Astrocyte of the cerebellum (primary cell): ENCODE measurements around the gene ADAT2.

Source experiments
- DNase-seq: peaks from one replicate; pipeline ENCODE4 v3.0.0-alpha.2; 2011; ENCODE audit warnings: low read depth
- H3K4me3 ChIP-seq: 2 replicates; pipeline ENCODE4 v1.5.1; 2011; ENCODE audit warnings: mild to moderate bottlenecking, low read depth, low read length, moderate library complexity
- in situ Hi-C: cut with HindIII; loops from 2 replicates; pipeline ENCODE4 v1.10.0; 2017; ENCODE audit warnings: low sequenced_read_pairs
- TF ChIP-seq, protein P1 (sequence below): IDR thresholded peaks from 2 replicates; pipeline ENCODE4 v1.5.1; 2012; ENCODE audit warnings: low read length, low read depth, moderate library complexity, mild to moderate bottlenecking; ENCODE audit errors: missing control alignments

Gene ADAT2

DNA sequence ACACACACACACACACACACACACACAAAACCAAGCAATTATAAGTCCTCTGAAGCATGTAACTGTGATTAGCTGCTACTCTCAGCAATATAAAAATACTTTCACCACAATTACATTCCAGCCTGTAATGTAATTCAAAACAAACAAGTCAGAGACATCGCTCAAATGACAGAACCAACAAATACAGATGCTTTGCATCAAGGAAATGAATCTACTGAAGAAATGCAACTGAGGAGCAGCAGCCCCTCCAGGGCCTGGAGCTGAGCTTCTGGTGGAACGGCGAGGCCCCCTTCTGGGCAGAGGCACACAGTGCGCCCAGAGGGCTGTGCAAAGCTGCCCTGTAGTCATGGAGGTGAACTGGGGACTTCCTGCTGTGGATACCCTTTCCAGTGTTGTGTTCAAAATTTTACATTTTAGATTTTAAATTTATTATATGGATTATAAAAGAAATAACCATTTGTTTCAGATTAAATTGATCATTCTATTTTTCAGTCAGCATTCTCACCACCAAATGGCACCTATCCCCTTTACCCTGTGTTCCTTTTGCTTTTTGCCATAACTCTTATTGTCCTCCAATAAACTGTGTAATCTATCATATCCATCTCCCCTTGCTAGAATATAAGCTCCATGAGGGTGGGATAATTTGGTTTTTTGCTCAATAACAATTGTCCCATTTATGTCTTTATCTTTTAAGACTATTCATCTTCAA lies 23.2 kb downstream of the ADAT2 start:
- DNase-seq = peak; percentile 75
- H3K4me3 ChIP-seq = no peak overlapping the region
- TF ChIP-seq, protein P1, sequence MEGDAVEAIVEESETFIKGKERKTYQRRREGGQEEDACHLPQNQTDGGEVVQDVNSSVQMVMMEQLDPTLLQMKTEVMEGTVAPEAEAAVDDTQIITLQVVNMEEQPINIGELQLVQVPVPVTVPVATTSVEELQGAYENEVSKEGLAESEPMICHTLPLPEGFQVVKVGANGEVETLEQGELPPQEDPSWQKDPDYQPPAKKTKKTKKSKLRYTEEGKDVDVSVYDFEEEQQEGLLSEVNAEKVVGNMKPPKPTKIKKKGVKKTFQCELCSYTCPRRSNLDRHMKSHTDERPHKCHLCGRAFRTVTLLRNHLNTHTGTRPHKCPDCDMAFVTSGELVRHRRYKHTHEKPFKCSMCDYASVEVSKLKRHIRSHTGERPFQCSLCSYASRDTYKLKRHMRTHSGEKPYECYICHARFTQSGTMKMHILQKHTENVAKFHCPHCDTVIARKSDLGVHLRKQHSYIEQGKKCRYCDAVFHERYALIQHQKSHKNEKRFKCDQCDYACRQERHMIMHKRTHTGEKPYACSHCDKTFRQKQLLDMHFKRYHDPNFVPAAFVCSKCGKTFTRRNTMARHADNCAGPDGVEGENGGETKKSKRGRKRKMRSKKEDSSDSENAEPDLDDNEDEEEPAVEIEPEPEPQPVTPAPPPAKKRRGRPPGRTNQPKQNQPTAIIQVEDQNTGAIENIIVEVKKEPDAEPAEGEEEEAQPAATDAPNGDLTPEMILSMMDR = peak; percentile 99
- in situ Hi-C loops = no loop called here

DNA sequence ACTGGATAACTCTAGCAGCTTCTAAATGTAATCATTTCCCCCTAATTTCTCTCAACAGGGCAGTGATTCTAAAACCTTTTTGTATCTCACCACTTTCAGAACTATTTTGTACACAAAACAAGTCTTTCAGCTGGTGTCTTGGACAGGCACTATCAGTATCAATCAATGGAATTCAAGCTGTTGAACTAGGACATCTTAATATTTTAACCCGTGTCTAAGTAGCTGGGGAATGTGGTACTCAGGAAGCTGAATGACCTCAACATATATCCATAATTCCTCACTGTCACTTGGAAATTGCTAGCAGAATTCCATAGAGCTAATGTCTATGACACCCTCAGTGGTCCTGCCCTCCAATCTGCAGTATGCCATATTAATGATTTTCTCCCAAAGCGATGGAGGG lies 24.5 kb downstream of the ADAT2 start:
- TF ChIP-seq, protein P1 = no peak
- no peak for DNase-seq
- H3K4me3 ChIP-seq = no peak overlapping the region
- in situ Hi-C loops = no loop called here

DNA sequence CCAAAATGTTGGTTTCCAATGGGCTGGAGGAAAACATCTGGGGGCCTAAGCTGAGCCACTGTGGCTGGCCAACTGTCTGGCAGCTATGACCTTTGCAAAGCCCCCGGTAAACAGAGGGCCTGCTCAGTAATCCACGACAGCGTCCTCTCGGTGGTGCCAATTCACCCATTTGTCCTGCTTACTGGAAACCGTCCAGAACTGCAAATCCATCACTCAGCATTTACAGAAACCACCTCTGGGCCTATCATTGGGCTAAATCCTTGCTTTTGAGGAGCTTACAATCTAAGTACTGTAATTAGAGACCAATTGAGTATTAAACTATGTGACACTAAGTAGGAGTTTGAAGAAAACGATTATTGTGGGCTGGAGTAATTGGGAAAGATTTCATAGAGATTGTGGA lies 31.0 kb downstream of the ADAT2 start:
- H3K4me3 ChIP-seq = no peak overlapping the region
- no peak for DNase-seq
- in situ Hi-C loops = no loop called here
- TF ChIP-seq, protein P1 = no peak

DNA sequence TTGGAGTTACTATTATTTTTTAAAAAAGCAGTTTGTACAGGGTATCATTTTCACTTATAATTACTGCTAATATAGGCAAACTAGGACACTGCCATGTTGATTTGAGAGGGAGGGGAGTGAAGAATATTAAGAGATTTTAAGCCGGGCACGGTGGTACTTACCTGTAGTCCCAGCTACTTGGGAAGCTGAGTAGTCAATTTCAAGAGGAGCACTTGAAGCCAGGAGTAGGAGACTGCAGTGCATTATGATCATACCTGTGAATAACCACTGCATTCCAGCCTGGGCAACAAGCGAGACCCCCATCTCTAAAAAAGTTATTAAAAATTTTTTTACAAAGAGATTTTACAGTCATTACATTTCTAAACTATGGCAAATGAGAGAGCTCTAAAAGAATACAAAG lies 35.7 kb downstream of the ADAT2 start:
- TF ChIP-seq, protein P1 = no peak
- no peak overlapping the region for H3K4me3 ChIP-seq
- in situ Hi-C loops = no loop called here
- DNase-seq = no peak

DNA sequence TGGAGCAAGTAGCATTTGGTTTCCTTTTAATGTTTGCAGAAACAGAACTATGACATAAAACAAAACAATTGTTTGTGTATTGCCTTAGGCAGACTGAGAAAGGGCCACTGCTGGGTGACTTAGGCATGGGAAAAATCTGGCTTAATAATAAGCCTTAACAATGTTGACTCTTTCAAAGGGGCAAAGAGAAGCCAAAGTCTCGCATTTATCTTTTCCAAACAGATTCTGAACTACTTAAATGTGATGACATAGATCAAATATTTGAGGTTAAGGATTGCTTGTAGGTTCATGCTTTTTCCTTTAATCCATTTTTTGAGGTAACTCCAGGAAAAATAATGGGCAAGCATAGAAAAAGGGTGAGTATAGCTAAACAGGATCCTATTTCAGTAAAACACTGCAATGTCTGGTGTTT lies 39.6 kb downstream of the ADAT2 start:
- H3K4me3 ChIP-seq = no peak overlapping the region
- TF ChIP-seq, protein P1 = no peak
- peak; percentile 79 for DNase-seq
- in situ Hi-C loops = no loop called here

DNA sequence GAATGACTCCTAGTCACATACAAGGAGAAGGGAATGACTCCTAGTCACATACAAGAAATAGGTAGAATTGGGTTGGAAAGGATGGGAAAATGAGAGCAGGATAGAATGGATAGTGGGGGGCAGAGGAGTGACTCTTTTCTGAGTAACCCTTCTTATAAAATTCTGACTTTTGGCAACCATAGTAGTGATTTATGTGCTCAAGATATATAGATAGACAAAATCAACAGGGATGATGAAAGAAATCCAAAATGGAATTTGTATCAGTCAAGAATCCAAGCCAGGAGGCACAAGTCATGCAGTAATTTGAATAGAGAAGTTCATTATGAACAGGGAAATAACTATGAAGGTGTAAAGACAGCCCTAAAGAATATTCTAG lies 41.7 kb downstream of the ADAT2 start:
- TF ChIP-seq, protein P1 = no peak
- in situ Hi-C loops = no loop called here
- no peak overlapping the region for H3K4me3 ChIP-seq
- DNase-seq = no peak
